ENCODE measurements around the gene MYO5C.

- TF ChIP-seq, protein P1, sequence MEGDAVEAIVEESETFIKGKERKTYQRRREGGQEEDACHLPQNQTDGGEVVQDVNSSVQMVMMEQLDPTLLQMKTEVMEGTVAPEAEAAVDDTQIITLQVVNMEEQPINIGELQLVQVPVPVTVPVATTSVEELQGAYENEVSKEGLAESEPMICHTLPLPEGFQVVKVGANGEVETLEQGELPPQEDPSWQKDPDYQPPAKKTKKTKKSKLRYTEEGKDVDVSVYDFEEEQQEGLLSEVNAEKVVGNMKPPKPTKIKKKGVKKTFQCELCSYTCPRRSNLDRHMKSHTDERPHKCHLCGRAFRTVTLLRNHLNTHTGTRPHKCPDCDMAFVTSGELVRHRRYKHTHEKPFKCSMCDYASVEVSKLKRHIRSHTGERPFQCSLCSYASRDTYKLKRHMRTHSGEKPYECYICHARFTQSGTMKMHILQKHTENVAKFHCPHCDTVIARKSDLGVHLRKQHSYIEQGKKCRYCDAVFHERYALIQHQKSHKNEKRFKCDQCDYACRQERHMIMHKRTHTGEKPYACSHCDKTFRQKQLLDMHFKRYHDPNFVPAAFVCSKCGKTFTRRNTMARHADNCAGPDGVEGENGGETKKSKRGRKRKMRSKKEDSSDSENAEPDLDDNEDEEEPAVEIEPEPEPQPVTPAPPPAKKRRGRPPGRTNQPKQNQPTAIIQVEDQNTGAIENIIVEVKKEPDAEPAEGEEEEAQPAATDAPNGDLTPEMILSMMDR (conservative IDR thresholded peaks at IDR 0.05) = no peak
- no peak for TF ChIP-seq ZFX (IDR thresholded peaks at IDR 0.05)
Measured at GRCh38 chr15:52278135-52278534, 17.5 kb downstream of the MYO5C start.
